Measurements from ENCODE around the gene TMIGD2.

The TMIGD2 gene

GRCh38 chr19:4326215-4326836, 24.1 kb upstream of the TMIGD2 start:
- no peak for DNase-seq

GRCh38 chr19:4324228-4324627, 22.0 kb upstream of the TMIGD2 start:
- DNase-seq: no peak

DNA sequence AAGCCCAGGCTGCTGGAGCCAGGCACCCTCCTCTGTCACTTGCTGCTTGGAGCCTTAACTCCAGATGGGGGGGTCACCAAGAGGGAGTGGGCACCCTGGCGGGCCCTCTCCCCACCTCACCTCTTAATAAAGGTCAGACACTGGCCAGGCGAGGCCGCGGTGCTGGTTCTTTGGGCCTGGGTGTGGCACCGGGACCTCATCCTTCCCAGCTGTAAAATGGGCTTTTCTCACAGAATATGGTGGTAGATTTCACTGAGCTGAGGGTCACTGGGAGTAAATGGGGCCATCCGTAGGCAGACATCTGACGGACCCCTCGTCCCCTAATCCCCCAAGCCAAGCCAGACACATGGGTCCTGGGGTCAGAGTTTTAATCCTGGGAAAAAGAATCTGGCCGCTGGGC, 21.5 kb upstream of the TMIGD2 start:
- no peak for DNase-seq

GRCh38 chr19:4322942-4323665, 20.9 kb upstream of the TMIGD2 start:
- no peak for DNase-seq

DNA sequence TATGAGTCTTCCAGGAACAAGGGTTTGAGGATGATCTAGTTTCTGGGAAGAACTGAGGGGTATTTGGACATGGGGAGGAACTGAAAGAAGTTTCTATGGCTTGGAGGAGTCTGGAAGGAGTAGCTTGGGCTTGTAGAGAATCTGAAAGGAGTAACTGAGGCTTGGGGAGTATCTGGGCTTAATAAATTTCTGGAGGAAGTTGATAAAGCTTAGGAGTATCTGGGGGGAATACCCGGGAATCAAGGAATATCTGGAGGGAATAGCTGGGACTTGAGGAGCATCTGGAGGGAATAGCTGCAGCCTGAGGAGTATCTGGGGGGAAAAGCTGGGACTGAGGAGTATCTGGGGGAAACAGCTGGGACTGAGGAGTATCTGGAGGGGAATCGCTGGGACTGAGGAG, 18.2 kb upstream of the TMIGD2 start:
- no peak for DNase-seq

DNA sequence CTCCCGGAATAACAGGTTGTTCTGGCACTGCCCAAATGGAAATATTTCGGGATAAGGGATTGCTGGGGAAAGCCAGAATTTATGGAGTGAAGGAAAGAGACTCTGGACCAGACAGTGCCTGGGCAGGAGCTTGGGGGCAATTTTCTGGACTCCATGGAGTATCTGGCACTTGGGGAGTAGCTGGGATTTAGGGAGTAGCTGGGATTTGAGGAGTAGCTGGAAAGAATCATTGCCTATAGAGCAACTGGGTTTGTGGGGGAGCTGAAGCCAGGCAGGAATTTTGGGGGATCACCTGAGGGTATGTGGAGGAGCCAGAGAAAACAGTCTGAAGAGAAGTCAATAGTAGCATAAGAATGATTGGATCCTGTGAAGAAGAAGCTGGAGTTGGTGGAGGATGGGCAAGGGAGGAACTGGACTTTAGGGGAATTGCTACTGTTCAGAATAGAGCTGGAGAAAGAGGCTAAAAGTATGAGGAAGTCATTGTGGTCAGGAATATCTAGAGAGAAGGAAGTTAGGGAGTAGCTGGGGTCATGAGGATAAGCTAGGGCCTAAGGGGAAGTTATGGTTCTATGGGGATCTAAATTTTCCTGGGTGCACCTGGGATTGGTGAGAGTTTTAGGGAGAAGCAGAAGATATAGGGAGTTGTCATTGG, 17.0 kb upstream of the TMIGD2 start:
- DNase-seq: no peak

DNA sequence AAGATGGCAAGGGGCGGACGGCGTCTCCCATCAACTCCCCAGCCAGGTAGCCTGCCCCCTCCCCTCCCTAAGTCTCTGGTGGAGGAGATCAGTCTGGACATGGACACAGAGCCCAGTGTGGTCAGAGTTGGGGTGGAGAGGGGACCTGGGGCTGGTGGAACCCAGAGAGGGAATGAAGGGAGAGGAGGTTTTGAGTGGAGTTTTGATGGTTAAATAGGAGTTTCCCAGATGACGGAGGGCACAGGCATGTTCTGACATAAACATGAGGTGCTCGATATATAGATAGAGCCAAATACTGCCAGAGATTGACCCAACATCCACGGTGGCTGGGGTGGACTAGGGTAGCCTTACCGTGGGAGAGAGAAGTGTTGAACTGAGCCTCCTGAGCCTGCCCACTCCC, 16.3 kb upstream of the TMIGD2 start:
- DNase-seq: no peak

- DNase-seq: no peak
Measured at GRCh38 chr19:4316956-4317355, 14.8 kb upstream of the TMIGD2 start.

GRCh38 chr19:4313847-4314490, 11.8 kb upstream of the TMIGD2 start:
- no peak for DNase-seq

- DNase-seq: no peak
Measured at GRCh38 chr19:4310247-4311121, 8.3 kb upstream of the TMIGD2 start.

- no peak for DNase-seq
Measured at GRCh38 chr19:4305659-4306058, 3.5 kb upstream of the TMIGD2 start.

GRCh38 chr19:4305257-4305612, 3.0 kb upstream of the TMIGD2 start:
- no peak for DNase-seq

DNA sequence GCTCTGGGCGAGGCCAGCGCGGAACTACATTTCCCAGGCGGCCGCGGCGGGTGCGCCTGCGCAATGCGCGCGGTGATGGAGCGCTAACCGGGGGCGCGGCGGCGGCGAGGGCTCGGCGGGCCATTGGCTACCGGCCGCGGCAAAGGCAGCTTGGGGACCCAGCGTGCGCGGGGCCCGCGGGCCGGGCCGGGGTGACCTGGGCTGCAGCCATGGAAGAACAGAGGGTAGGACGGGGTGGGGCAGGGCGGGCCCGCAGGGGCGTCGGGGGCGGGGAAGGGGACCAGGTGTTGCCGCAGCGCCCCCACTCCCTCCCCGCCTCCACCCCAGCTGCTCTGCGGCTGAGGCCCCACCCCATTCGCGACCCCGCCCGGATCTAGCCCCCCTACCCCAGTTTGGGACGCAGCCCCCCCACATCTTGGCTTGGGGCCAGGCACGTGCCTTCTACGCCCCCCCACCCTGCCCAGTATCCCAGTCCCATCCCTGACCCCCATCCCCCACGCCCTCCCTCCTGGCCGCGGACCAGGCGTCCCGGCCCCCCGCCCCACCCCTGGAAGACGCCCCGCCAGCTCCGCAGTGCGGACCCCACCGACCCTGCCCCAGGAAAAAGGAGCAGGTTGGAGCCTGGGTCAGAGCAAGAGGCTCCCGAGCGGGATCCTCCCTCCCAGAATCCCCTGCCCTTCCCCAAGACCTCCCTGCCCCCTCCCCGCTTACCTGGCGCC, 2.5 kb upstream of the TMIGD2 start, which contains the start of gene FSD1:
FSD1 (plus strand) TSS at position 61 of the 719 bp plus-strand sequence; CDS start at position 210, 149 bp downstream.
- DNase-seq: no peak

DNA sequence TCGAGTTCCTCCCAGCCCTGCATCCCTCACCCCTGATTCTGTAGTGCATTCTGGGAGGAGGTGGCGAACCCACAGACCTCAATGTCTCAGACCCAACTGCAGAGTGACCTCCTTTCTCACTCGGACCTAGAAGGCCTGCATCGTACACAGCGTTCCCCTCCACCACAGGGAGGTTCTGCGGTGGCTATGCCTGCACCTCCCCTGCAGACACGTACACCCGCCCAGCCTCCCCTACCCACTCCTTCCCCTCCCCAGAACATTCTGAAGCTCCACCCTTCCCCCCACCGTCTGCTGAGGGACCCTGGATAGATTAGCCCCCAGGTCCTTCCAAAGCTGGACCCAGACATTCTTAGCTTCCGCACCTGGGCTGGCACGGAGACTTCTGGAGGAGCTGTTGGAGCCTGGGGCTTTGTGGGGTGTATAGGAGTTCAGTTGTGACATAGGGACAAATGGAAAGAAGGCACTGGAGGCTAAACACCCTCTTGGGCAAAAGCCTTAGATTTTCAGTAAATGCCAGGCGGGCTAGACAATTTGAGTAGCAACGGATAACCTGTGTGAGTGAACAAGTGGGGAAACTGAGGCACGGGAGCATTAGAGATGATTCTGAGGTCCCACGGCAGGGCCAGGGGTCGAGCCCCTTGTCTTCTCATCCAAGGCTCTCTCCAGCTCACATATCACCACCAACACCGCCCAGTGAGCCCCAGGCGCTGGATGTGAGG, 1.8 kb upstream of the TMIGD2 start:
- no peak for DNase-seq

DNA sequence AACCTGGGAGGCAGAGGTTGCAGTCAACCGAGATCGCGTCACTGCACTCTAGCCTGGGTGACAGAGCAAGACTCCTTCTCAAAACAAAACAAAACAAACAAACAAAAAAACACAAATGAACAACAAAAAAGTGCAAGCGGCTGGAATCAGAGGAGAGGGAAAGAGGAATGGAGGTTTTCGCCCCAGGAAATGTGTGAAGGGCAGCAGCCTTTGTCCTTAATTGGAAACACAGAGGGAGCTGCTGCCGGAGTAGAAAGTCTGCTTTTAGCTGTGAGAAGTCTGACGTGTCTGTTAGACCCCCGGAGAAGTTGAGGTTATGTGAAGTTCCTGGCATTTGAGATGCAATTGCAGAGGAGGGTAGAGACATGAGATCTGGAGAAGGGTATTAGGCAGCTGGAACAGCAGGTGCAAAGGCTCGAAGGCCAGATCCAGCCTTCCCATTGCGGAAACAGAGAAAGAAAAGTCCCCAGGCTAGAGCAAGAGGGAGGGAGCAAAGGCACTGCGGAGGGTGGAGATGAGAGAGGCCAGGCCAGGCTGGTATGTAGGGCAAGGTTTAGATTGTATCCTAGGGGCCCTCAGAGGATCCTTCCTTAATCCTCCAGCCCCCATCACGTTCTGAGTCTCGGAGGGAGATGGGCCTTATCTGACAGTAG, 473 bp downstream of the TMIGD2 start:
- DNase-seq: no peak

DNA sequence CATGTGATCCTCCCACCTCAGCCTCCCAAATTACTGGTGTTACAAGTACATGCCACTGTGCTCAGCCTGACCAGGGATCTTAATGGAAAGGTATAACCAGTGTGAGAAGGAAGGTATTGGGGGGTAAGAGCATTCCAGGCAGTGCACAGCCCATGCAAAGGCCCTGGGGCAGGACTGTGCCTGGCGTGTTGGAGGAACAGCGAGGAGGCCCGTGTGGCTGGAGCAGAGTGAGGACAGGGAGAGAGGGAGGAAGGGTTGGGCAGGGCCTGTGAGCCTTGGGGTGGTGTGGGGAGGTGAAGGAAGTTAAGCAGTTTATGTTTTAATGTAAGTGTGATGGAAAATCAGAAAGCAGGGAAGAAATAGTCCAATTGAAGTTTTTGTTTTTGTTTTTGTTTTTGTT, 1.6 kb downstream of the TMIGD2 start:
- no peak for DNase-seq

DNA sequence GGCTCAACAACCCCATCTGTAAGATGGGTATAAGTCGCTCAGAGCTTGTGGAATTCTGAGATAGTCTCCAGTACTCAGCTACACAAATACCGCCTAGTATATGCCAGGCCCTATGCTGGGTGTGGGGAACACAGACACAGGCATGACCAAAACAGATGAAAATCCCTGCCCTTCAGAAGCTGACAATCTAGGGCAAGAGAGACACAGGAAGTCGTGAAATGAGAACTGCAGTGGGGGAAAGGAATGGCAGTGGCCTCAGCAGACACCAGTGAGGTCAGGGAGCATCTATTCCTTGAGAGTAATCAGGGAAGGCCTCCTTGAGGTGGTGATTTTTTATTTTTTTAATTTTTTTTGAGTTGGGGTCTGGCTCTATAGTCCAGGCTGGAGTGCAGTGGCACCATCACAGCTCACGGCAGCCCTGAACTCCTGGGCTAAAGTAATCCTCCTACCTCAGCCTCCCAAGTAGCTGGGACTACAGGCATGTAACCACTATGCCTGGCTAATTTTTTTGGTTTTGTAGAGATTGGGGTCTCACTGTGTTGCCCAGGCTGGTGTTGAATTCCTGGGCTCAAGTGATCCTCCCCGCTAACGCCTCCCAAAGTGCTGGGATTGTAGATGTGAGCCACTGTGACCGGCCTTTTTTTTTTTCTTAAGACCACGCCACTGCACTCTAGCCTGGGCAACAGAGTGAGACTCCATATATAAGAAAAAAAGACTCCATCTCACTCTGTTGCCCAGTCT, 3.2 kb downstream of the TMIGD2 start:
- no peak for DNase-seq

GRCh38 chr19:4297901-4298809, 4.0 kb downstream of the TMIGD2 start:
- no peak for DNase-seq
